GM12891 (cell line): ENCODE results near the gene ZKSCAN2.

Experiments
- PAX5 ChIP-seq: IDR thresholded peaks from 2 replicates; pipeline ENCODE4 v1.6.1; 2011; ENCODE audit warnings: low read length, moderate library complexity, mild to moderate bottlenecking; ENCODE audit not compliant: insufficient read depth, severe bottlenecking
- POLR2A ChIP-seq: IDR thresholded peaks from 2 replicates; pipeline ENCODE4 v1.6.1; 2011; ENCODE audit warnings: low read depth, low read length, control low read depth
- POLR2AphosphoS5 ChIP-seq: IDR thresholded peaks from 2 replicates; pipeline ENCODE4 v1.6.1; 2011; ENCODE audit warnings: low read depth, low read length, control low read depth
- POU2F2 ChIP-seq: IDR thresholded peaks from 2 replicates; pipeline ENCODE4 v1.6.1; 2011; ENCODE audit warnings: low read depth, mild to moderate bottlenecking, control low read depth, low read length, moderate library complexity
- SPI1 ChIP-seq: IDR thresholded peaks from 2 replicates; pipeline ENCODE4 v1.6.1; 2011; ENCODE audit warnings: low read depth, low read length, control low read depth
- TAF1 ChIP-seq: IDR thresholded peaks from 2 replicates; pipeline ENCODE4 v1.6.1; 2011; ENCODE audit warnings: low read depth, low read length, control low read depth

- TF ChIP-seq POLR2A: no peak
- TF ChIP-seq POLR2AphosphoS5: no peak
- TF ChIP-seq TAF1: no peak
- no peak for TF ChIP-seq SPI1
- no peak for TF ChIP-seq POU2F2
- no peak for TF ChIP-seq PAX5
Observed at GRCh38 chr16:25297151-25297787, 39.6 kb upstream of the ZKSCAN2 start.
